Measurements from ENCODE around the gene PGC. TPM values are rescaled to one million over a fixed set of nuclear protein-coding genes. Genes with fewer than 3 reads are reported as not detected.

The PGC gene
- not detected in 2 replicates for total RNA-seq

GRCh38 chr6:41747256-41748101 is at the start of gene PGC:
PGC (minus strand) TSS chr6:41747397; CDS start chr6:41747334, 63 bp downstream.

GRCh38 chr6:41787219-41787917 is 40.2 kb upstream of the PGC start, which contains the start of gene TOMM6:
TOMM6 (plus strand) TSS chr6:41787694; CDS start chr6:41787698, 4 bp downstream.

GRCh38 chr6:41780551-41781365 is 33.6 kb upstream of the PGC start, which contains the start of gene PRICKLE4:
PRICKLE4 (plus strand) TSS chr6:41780782; CDS start chr6:41783474, 2,692 bp downstream.

GRCh38 chr6:41779788-41780550 is 32.8 kb upstream of the PGC start, which contains the start of gene FRS3:
FRS3 (minus strand) TSS chr6:41779900; CDS start chr6:41776987, 2,913 bp downstream.

GRCh38 chr6:41735427-41736185 is 11.6 kb downstream of the PGC start, which contains the start of gene TFEB:
TFEB (minus strand) TSS chr6:41735608; CDS start chr6:41691213, 44,395 bp downstream.

Small RNA genes lying within 50 kb of the gene (small RNA-seq; reads per million reads assigned to genes)
- gene AL365205.2 (not detected), gene AL365205.3 (not detected)

Other genes starting within 250 kb of the PGC start
- 1.7 and 2.8 TPM in 2 replicates for gene FOXP4, start 201.0 kb downstream of the PGC start, total RNA-seq
- 0.49 TPM in 1 of 2 replicates, not detected in the other for gene MDFI, start 108.9 kb downstream of the PGC start, total RNA-seq
- gene TFEB, start 11.8 kb downstream of the PGC start, total RNA-seq = 8.1 and 9.2 TPM in 2 replicates
- gene FRS3, start 32.5 kb upstream of the PGC start, total RNA-seq = 1.5 and 2.8 TPM in 2 replicates
- not detected in 2 replicates for gene PRICKLE4, start 33.4 kb upstream of the PGC start, total RNA-seq
- gene TOMM6, start 40.3 kb upstream of the PGC start, total RNA-seq = 37.8 and 60.1 TPM in 2 replicates
- gene USP49, start 148.0 kb upstream of the PGC start, total RNA-seq = 2.8 and 3.7 TPM in 2 replicates
- 34.7 and 39.1 TPM in 2 replicates for gene MED20, start 173.7 kb upstream of the PGC start, total RNA-seq
- 10.1 and 17.0 TPM in 2 replicates for gene BYSL, start 174.1 kb upstream of the PGC start, total RNA-seq
- 26.7 and 27.3 TPM in 2 replicates for gene CCND3, start 194.4 kb upstream of the PGC start, total RNA-seq